ENCODE measurements around the gene GALNT9.

DNA sequence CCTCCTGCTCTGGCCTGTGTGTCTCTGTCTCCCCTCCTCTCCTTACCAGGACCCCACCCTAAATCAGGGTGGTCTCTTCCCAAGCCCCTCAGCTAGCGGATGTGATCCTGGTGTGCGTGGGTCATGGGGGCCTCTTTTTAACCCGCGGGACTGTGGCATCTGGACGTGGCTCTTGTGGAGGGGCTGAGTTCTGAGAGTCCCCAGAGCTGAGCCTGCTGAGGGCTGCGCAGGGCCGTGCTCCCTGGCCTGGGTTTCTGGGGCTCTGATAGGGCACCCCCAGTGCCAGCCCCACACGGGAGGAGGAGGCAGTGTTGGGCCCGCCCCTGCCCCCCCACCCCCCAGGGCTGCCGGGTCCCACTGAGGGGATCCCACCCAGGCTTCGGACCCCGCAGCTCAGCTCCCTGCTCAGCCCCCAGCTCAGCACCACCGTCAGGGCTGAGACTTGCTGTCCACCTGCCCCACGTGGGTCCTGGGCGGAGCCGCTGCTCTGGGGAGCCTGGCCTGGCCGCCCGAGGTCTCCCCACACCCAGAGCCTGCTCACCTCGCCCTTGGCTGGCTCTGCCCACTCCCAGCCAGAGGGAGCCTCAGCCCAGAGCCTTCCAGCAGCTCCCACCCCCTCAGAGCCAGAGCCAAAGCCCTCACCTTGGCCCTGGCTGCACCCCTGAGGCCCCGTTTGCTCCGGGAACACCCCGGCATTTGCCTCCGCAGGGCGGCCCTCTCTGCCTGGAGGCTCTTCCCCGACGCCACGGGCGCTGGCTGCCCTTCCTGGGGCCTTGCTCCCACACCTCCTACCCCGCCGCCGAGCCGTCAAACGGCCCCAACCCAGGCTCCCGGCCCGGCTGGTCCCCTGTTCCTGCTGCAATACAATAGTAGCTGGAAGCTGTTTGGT lies 153.6 kb downstream of the GALNT9 start:
- no peak for TF ChIP-seq CTCF (conservative IDR thresholded peaks at IDR 0.05 in 1 of 2, IDR thresholded peaks at IDR 0.05 in 1 of 2; ENCODE audit: low read depth in 1 of 2, low read length in 2 of 2)
- TF ChIP-seq EZH2 (IDR thresholded peaks at IDR 0.05; ENCODE audit: low read length, missing control alignments), result no peak
